Ovary (tissue), 3 donors: ENCODE data around the gene DHRS3.

Experiments used
- EP300 ChIP-seq: sonication (generic); formaldehyde crosslinking; IDR thresholded peaks from one replicate; pipeline ENCODE4 v1.6.1; 2017; ENCODE audit warnings: antibody characterized with exemption
- POLR2A ChIP-seq: fragments of 450-650 bp; IDR thresholded peaks from one replicate; pipeline ENCODE4 v1.6.1; 2017; ENCODE audit warnings: antibody characterized with exemption, mild to moderate bottlenecking, moderate library complexity
- TF ChIP-seq, protein P1 (sequence below), 3 donors: fragments of 450-650 bp in 2 of 3; fragments of 200-600 bp in 1 of 3; IDR thresholded peaks; one replicate each; pipeline versions ENCODE4 v1.5.1 to v1.8.0; 2016 to 2022; ENCODE audit warnings: antibody characterized with exemption in 3 of 3, mild to moderate bottlenecking in 1 of 3
- donor health status: DM: no; HTN: no; CAD: no.

- TF ChIP-seq EP300 (no peak), POLR2A (no peak)
- TF ChIP-seq, protein P1, sequence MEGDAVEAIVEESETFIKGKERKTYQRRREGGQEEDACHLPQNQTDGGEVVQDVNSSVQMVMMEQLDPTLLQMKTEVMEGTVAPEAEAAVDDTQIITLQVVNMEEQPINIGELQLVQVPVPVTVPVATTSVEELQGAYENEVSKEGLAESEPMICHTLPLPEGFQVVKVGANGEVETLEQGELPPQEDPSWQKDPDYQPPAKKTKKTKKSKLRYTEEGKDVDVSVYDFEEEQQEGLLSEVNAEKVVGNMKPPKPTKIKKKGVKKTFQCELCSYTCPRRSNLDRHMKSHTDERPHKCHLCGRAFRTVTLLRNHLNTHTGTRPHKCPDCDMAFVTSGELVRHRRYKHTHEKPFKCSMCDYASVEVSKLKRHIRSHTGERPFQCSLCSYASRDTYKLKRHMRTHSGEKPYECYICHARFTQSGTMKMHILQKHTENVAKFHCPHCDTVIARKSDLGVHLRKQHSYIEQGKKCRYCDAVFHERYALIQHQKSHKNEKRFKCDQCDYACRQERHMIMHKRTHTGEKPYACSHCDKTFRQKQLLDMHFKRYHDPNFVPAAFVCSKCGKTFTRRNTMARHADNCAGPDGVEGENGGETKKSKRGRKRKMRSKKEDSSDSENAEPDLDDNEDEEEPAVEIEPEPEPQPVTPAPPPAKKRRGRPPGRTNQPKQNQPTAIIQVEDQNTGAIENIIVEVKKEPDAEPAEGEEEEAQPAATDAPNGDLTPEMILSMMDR (IDR thresholded peaks at IDR 0.05): no peak
Observed at GRCh38 chr1:12582649-12583048, 35.4 kb downstream of the DHRS3 start.
